GM12891 (cell line): ENCODE measurements around the gene GPR108.

ENCODE experiments used
- POLR2A ChIP-seq: IDR thresholded peaks from 2 replicates; pipeline ENCODE4 v1.6.1; 2011; ENCODE audit warnings: low read depth, low read length, control low read depth
- POLR2AphosphoS5 ChIP-seq: IDR thresholded peaks from 2 replicates; pipeline ENCODE4 v1.6.1; 2011; ENCODE audit warnings: low read depth, low read length, control low read depth
- POU2F2 ChIP-seq: IDR thresholded peaks from 2 replicates; pipeline ENCODE4 v1.6.1; 2011; ENCODE audit warnings: low read depth, mild to moderate bottlenecking, control low read depth, low read length, moderate library complexity
- TAF1 ChIP-seq: IDR thresholded peaks from 2 replicates; pipeline ENCODE4 v1.6.1; 2011; ENCODE audit warnings: low read depth, low read length, control low read depth

GRCh38 chr19:6714749-6715555 lies 22.4 kb downstream of the GPR108 start:
- no peak for TF ChIP-seq POLR2A
- TF ChIP-seq POLR2AphosphoS5, result no peak
- TF ChIP-seq TAF1, result no peak
- TF ChIP-seq POU2F2, result no peak
